Measurements from ENCODE around the gene INMT. TPM values are rescaled to one million over a fixed set of nuclear protein-coding genes. Genes with fewer than 3 reads are reported as not detected.
A peak's percentile ranks its signal among the peaks of the same experiment; 100 is the strongest.

INMT gene
- total RNA-seq, 2 experiments from 2014 or later, result 0.32 TPM; not detected in 1

- H3K4me2 ChIP-seq (ENCODE audit: low read length), result peak overlapping the region; percentile 72
- no peaks in the 10 kb centered on the region for H3K9me3 ChIP-seq (ENCODE audit: low read length)
- peaks cover 27% of the 10 kb centered on the region for H3K4me1 ChIP-seq (ENCODE audit: insufficient read depth, low read length, poor library complexity, severe bottlenecking)
- POLR2A ChIA-PET, result interaction anchor here (0.8 to 1.5 kb wide), 3 partner anchors 8 to 69 kb away, joined by 3 to 4 read pairs (median 4); no protein-coding TSS in a partner anchor
- peak; percentile 73 for DNase-seq (ENCODE audit: low spot score)
- H3K36me3 ChIP-seq (ENCODE audit: insufficient read depth, low read length), result no peaks in the 10 kb centered on the region
- intact Hi-C loops (cut with micrococcal nuclease; ENCODE audit: unreplicated experiment), result loop anchor here (2.0 kb wide), 2 partner anchors 131 to 451 kb away; no protein-coding TSS in a partner anchor
- TF ChIP-seq EZH2phosphoT487 (IDR thresholded peaks at IDR 0.05; ENCODE audit: borderline replicate concordance, low read depth, low read length), result no peak
- TF ChIP-seq CTCF (conservative IDR thresholded peaks at IDR 0.05; ENCODE audit: low read length), result no peak
- H3K4me3 ChIP-seq (ENCODE audit: low read depth, low read length, poor library complexity, severe bottlenecking), result peak overlapping the region; percentile 63
- peak overlapping the region; percentile 58 for H3K27ac ChIP-seq (ENCODE audit: low read depth, low read length, poor library complexity, severe bottlenecking)
- no peaks in the 10 kb centered on the region for H4K20me1 ChIP-seq (ENCODE audit: insufficient read depth, low read length)
- H3K79me2 ChIP-seq (ENCODE audit: insufficient read depth, low read depth, low read length), result no peaks in the 10 kb centered on the region
- H3K9me2 ChIP-seq (ENCODE audit: insufficient read depth, low read length), result no peaks in the 10 kb centered on the region
- CTCF ChIA-PET (ENCODE audit: unreplicated experiment), result interaction anchor here (0.6 kb wide), 2 partner anchors 24 to 159 kb away, joined by 3 to 4 read pairs; no protein-coding TSS in a partner anchor
- BruUV-seq (replicated peaks), result no TSS peak
- H2AFZ ChIP-seq (ENCODE audit: low read length), result peak overlapping the region; percentile 95
Measured at GRCh38 chr7:30727061-30727945, 24.6 kb upstream of the INMT start.

GRCh38 chr7:30728591-30729100, 23.3 kb upstream of the INMT start:
- Histone ChIP-seq H2AFZ (ENCODE audit: low read length) (no peak overlapping the region; the same call in 1 of the 2 replicates), H3K4me2 (ENCODE audit: low read length) (no peak overlapping the region), H4K20me1 (ENCODE audit: insufficient read depth, low read length) (no peaks in the 10 kb centered on the region), H3K4me3 (ENCODE audit: low read depth, low read length, poor library complexity, severe bottlenecking) (no peak overlapping the region), H3K79me2 (ENCODE audit: insufficient read depth, low read depth, low read length) (no peaks in the 10 kb centered on the region), H3K27ac (ENCODE audit: low read depth, low read length, poor library complexity, severe bottlenecking) (no peak overlapping the region), H3K4me1 (ENCODE audit: insufficient read depth, low read length, poor library complexity, severe bottlenecking) (peaks cover 27% of the 10 kb centered on the region), H3K9me2 (ENCODE audit: insufficient read depth, low read length) (no peaks in the 10 kb centered on the region), H3K36me3 (ENCODE audit: insufficient read depth, low read length) (no peaks in the 10 kb centered on the region), H3K9me3 (ENCODE audit: low read length) (no peaks in the 10 kb centered on the region)
- BruUV-seq (replicated peaks), result no TSS peak
- TF ChIP-seq EZH2phosphoT487 (IDR thresholded peaks at IDR 0.05; ENCODE audit: borderline replicate concordance, low read depth, low read length) (no peak), CTCF (conservative IDR thresholded peaks at IDR 0.05; ENCODE audit: low read length) (no peak)
- intact Hi-C loops (cut with micrococcal nuclease; ENCODE audit: unreplicated experiment), result no loop called here
- CTCF ChIA-PET (ENCODE audit: unreplicated experiment), result no interaction called here
- POLR2A ChIA-PET, result interaction anchor here (0.6 kb wide), 1 partner anchor 19 kb away, joined by 3 read pairs; no protein-coding TSS in a partner anchor
- no peak for DNase-seq (ENCODE audit: low spot score)
